Stimulated activated CD8-positive, alpha-beta memory T cell treated with anti-CD3 and anti-CD28 coated beads, Interleukin-2, amount 100 ng/mL, for 1 hour (primary cell): Measurements from ENCODE around the gene LSP1.

Experiments used
- DNase-seq, 2 donors: peaks; one replicate each; pipeline ENCODE4 v3.0.0-alpha.2; 2020; ENCODE audit warnings: low read depth in 2 of 2

Gene LSP1

GRCh38 chr11:1848640-1849430 lies 4.0 kb upstream of the LSP1 start:
- no peak for DNase-seq

- DNase-seq, result no peak
These were observed 1.3 kb upstream of the LSP1 start for GRCh38 chr11:1851468-1852180.

- no peak for DNase-seq
These were observed 510 bp upstream of the LSP1 start for GRCh38 chr11:1852271-1852876.

GRCh38 chr11:1853376-1854131 lies 670 bp downstream of the LSP1 start:
- DNase-seq, result no peak

- DNase-seq, result no peak
These were observed 1.5 kb downstream of the LSP1 start for GRCh38 chr11:1854132-1854948.

- DNase-seq, result no peak
These were observed 2.3 kb downstream of the LSP1 start for GRCh38 chr11:1854949-1855885.

- DNase-seq, result no peak
These were observed 3.0 kb downstream of the LSP1 start for GRCh38 chr11:1855886-1856265.

GRCh38 chr11:1856306-1857005 lies 3.6 kb downstream of the LSP1 start:
- no peak for DNase-seq

- no peak for DNase-seq
These were observed 4.2 kb downstream of the LSP1 start for GRCh38 chr11:1857064-1857463.

- DNase-seq, result no peak
These were observed 5.3 kb downstream of the LSP1 start for GRCh38 chr11:1858154-1858553.

GRCh38 chr11:1858576-1858975 lies 5.7 kb downstream of the LSP1 start:
- no peak for DNase-seq

- DNase-seq, result no peak
These were observed 6.1 kb downstream of the LSP1 start for GRCh38 chr11:1859004-1859403.

GRCh38 chr11:1860108-1860507 lies 7.2 kb downstream of the LSP1 start:
- no peak for DNase-seq

GRCh38 chr11:1861435-1862411 lies 8.8 kb downstream of the LSP1 start:
- no peak for DNase-seq

- no peak for DNase-seq
These were observed 9.9 kb downstream of the LSP1 start for GRCh38 chr11:1862588-1863351.

- no peak for DNase-seq
These were observed 10.7 kb downstream of the LSP1 start for GRCh38 chr11:1863352-1864216.

- no peak for DNase-seq
These were observed 11.3 kb downstream of the LSP1 start for GRCh38 chr11:1864231-1864630.
